Fibroblast of lung (primary cell): ENCODE results near the gene GTF2F2. TPM values are rescaled to one million over a fixed set of nuclear protein-coding genes. Genes with fewer than 3 reads are reported as not detected.

ENCODE experiments used
- DNase-seq, 2 donors: peaks; one replicate each; pipeline versions ENCODE4 v3.0.0 to v3.0.0-alpha.2; 2010; ENCODE audit warnings: low read depth in 2 of 2
- H2AFZ ChIP-seq: 2 replicates; pipeline ENCODE4 v1.5.1; 2012; ENCODE audit warnings: low read length, control low read depth, inconsistent platforms
- H3K27ac ChIP-seq: 2 replicates; pipeline ENCODE4 v1.5.1; 2011; ENCODE audit warnings: low read length, control low read depth; ENCODE audit not compliant: insufficient read depth
- H3K27me3 ChIP-seq: 2 replicates; pipeline ENCODE4 v1.5.1; 2011; ENCODE audit warnings: mild to moderate bottlenecking, low read length; ENCODE audit not compliant: control insufficient read depth, insufficient read depth
- H3K36me3 ChIP-seq: 2 replicates; pipeline ENCODE4 v1.5.1; 2011; ENCODE audit warnings: low read length; ENCODE audit not compliant: control insufficient read depth, insufficient read depth
- H3K4me1 ChIP-seq: 2 replicates; pipeline ENCODE4 v1.5.1; 2011; ENCODE audit warnings: low read length; ENCODE audit not compliant: control insufficient read depth, insufficient read depth; ENCODE audit errors: extremely low read depth
- H3K4me2 ChIP-seq: 2 replicates; pipeline ENCODE4 v1.5.1; 2011; ENCODE audit warnings: low read length, control low read depth; ENCODE audit not compliant: insufficient read depth; ENCODE audit errors: extremely low read depth
- H3K4me3 ChIP-seq, 4 experiments: fragments of 200-600 bp in 1 of 4; sonication (generic) in 1 of 4; replicated peaks in 1 of 4; 2 replicates each; pipeline ENCODE4 v1.5.1; 2011 to 2016; ENCODE audit warnings: low read length in 4 of 4, low read depth in 3 of 4, mild to moderate bottlenecking in 3 of 4, control low read depth in 2 of 4, inconsistent platforms in 1 of 4, mixed read lengths in 1 of 4; ENCODE audit not compliant: insufficient read depth in 1 of 4; ENCODE audit errors: control extremely low read depth in 1 of 4
- H3K79me2 ChIP-seq: 2 replicates; pipeline ENCODE4 v1.5.1; 2012; ENCODE audit warnings: mild to moderate bottlenecking, low read length, inconsistent platforms; ENCODE audit not compliant: control insufficient read depth, insufficient read depth
- H3K9ac ChIP-seq: 2 replicates; pipeline ENCODE4 v1.5.1; 2011; ENCODE audit warnings: mild to moderate bottlenecking, low read length, control low read depth; ENCODE audit not compliant: insufficient read depth
- H3K9me3 ChIP-seq: 2 replicates; pipeline ENCODE4 v1.5.1; 2012; ENCODE audit warnings: low read depth, low read length; ENCODE audit not compliant: control insufficient read depth, insufficient read depth
- H4K20me1 ChIP-seq: 2 replicates; pipeline ENCODE4 v1.5.1; 2011; ENCODE audit warnings: low read length; ENCODE audit not compliant: control insufficient read depth, insufficient read depth; ENCODE audit errors: extremely low read depth
- EZH2 ChIP-seq: IDR thresholded peaks from 2 replicates; pipeline ENCODE4 v1.5.1; 2012; ENCODE audit warnings: low read length, control low read depth, mild to moderate bottlenecking; ENCODE audit errors: missing control alignments
- polyA plus RNA-seq, 2 donors: library from polyadenylated mRNA; depleted of rRNA in 1 of 2; stranded (reverse) in 1 of 2; unstranded in 1 of 2; fragments of >200 nt; gene quantifications; 2 replicates each; pipeline ENCODE4 v1.2.1, GENCODE V29; 2011 to 2012; ENCODE audit warnings: missing spikeins in 1 of 2
- total RNA-seq: library from RNA; depleted of rRNA; stranded (reverse); fragments of >200 nt; gene quantifications from 2 replicates; pipeline ENCODE4 v1.2.1, GENCODE V29; 2014
- TF ChIP-seq, protein P1 (sequence below), 2 donors: IDR thresholded peaks in 1 of 2; conservative IDR thresholded peaks in 1 of 2; 1 replicate in 1 of 2; 2 replicates in 1 of 2; pipeline ENCODE4 v1.5.1; 2011 to 2012; ENCODE audit warnings: low read length in 2 of 2, control low read depth in 1 of 2, inconsistent platforms in 1 of 2, low read depth in 1 of 2, mild to moderate bottlenecking in 1 of 2

The GTF2F2 gene
- total and polyA plus RNA-seq, 2 donors (not counting 1 experiment from before 2014, with no cell fraction given) = 23.4 to 31.7 TPM

DNA sequence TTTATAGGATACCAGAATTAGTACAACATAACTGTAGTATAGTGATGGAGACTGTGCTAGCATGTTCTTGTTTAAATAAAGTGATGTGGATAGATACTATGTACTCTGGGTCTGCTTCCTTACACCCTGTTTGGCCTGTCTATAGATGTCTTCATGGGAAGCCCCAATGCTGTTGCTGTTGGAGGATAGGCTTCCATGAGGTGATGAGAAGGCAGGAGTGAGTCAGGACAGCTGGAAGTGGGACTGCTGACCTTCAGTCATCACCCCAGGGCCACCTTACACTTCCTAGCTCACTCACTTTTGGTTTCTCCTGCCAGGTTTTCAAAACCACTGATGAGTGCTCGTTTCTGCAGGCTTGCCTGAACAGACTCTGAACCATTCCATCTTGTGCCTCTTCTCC is 76.3 kb downstream of the GTF2F2 start:
- TF ChIP-seq, protein P1, sequence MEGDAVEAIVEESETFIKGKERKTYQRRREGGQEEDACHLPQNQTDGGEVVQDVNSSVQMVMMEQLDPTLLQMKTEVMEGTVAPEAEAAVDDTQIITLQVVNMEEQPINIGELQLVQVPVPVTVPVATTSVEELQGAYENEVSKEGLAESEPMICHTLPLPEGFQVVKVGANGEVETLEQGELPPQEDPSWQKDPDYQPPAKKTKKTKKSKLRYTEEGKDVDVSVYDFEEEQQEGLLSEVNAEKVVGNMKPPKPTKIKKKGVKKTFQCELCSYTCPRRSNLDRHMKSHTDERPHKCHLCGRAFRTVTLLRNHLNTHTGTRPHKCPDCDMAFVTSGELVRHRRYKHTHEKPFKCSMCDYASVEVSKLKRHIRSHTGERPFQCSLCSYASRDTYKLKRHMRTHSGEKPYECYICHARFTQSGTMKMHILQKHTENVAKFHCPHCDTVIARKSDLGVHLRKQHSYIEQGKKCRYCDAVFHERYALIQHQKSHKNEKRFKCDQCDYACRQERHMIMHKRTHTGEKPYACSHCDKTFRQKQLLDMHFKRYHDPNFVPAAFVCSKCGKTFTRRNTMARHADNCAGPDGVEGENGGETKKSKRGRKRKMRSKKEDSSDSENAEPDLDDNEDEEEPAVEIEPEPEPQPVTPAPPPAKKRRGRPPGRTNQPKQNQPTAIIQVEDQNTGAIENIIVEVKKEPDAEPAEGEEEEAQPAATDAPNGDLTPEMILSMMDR (conservative IDR thresholded peaks at IDR 0.05 in 1 of 2, IDR thresholded peaks at IDR 0.05 in 1 of 2; ENCODE audit: low read depth in 1 of 2, low read length in 2 of 2) = no peak
- TF ChIP-seq EZH2 = no peak
- H3K9me3 ChIP-seq = no peaks in the 10 kb centered on the region
- H3K79me2 ChIP-seq = no peaks in the 10 kb centered on the region
- peak overlapping the region; percentile 40 for H3K4me2 ChIP-seq
- H3K4me1 ChIP-seq = peaks cover 13% of the 10 kb centered on the region
- H2AFZ ChIP-seq = no peak overlapping the region
- H3K27ac ChIP-seq = no peak overlapping the region
- DNase-seq = peak in 1 of 2 donors; percentile 75
- no peaks in the 10 kb centered on the region for H4K20me1 ChIP-seq
- no peak overlapping the region for H3K4me3 ChIP-seq
- no peak overlapping the region for H3K9ac ChIP-seq
- no peaks in the 10 kb centered on the region for H3K27me3 ChIP-seq
- H3K36me3 ChIP-seq = no peaks in the 10 kb centered on the region

DNA sequence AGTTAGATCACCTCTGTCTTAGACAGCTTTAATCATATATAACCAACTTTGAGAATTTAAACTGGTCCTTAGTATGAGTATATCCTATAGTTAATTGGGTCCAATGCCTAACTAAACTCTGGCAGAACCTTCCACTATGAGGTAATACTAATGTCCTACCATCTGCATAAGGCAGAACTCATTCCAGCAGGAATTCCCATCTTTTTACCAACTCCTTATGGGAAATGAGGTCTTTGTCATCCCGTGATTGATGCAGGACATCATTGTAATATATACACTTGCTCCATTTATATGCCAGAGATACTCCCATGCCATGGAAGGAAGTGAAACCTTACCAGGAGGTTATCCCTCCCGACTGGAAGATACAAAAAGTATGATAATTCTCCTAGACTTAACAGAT is 77.7 kb downstream of the GTF2F2 start:
- Histone ChIP-seq H3K27me3 (no peaks in the 10 kb centered on the region), H3K4me1 (peaks cover 13% of the 10 kb centered on the region), H3K4me2 (no peak overlapping the region), H3K9ac (no peak overlapping the region), H3K4me3 (no peak overlapping the region), H3K9me3 (no peaks in the 10 kb centered on the region), H4K20me1 (no peaks in the 10 kb centered on the region), H3K27ac (no peak overlapping the region), H3K79me2 (no peaks in the 10 kb centered on the region), H2AFZ (no peak overlapping the region), H3K36me3 (no peaks in the 10 kb centered on the region)
- no peak for TF ChIP-seq EZH2
- TF ChIP-seq, protein P1 (conservative IDR thresholded peaks at IDR 0.05 in 1 of 2, IDR thresholded peaks at IDR 0.05 in 1 of 2; ENCODE audit: low read depth in 1 of 2, low read length in 2 of 2) = no peak
- peak in 1 of 2 donors; percentile 55 for DNase-seq

DNA sequence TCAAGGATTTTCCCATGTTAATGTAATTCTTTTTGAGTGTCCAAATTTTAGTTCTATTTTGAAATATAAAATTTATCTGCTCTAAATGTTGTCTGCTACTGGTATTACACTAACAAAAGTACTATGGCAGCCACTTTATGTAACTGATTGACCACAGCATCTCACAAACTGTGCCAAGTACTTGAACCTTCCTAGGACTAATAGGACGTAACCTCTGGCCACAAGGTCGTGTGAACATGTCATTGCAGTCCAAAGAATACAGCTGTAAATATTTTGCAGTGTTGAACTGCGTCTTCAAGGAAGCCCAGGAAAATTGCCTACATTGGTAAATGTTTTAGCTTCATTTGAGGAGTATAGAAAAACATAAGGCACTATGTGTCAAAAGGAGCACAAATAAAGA is 78.6 kb downstream of the GTF2F2 start:
- Histone ChIP-seq H3K9ac (no peak overlapping the region), H3K79me2 (no peaks in the 10 kb centered on the region), H4K20me1 (no peaks in the 10 kb centered on the region), H2AFZ (no peak overlapping the region), H3K9me3 (no peaks in the 10 kb centered on the region), H3K27ac (no peak overlapping the region), H3K4me3 (no peak overlapping the region), H3K4me2 (no peak overlapping the region), H3K4me1 (peaks cover 13% of the 10 kb centered on the region), H3K36me3 (no peaks in the 10 kb centered on the region), H3K27me3 (no peaks in the 10 kb centered on the region)
- peak in 1 of 2 donors; percentile 28 for DNase-seq
- no peak for TF ChIP-seq EZH2
- TF ChIP-seq, protein P1 (conservative IDR thresholded peaks at IDR 0.05 in 1 of 2, IDR thresholded peaks at IDR 0.05 in 1 of 2; ENCODE audit: low read depth in 1 of 2, low read length in 2 of 2) = no peak
